ENCODE measurements around the gene ELMO1. TPM values are rescaled to one million over a fixed set of nuclear protein-coding genes. Genes with fewer than 3 reads are reported as not detected.

The ELMO1 gene
- polyA plus RNA-seq, 1 experiment: not detected

- no peak for DNase-seq (ENCODE audit: low read depth, low spot score)
- H3K9me3 ChIP-seq (ENCODE audit: control insufficient read depth, insufficient read depth, low read length): peaks cover 15% of the 10 kb centered on the region
- H3K27ac ChIP-seq (ENCODE audit: low read depth, low read length): no peak overlapping the region
- POLR2A ChIA-PET: no interaction called here
- CTCF ChIA-PET: no interaction called here
- TF ChIP-seq, protein P1, sequence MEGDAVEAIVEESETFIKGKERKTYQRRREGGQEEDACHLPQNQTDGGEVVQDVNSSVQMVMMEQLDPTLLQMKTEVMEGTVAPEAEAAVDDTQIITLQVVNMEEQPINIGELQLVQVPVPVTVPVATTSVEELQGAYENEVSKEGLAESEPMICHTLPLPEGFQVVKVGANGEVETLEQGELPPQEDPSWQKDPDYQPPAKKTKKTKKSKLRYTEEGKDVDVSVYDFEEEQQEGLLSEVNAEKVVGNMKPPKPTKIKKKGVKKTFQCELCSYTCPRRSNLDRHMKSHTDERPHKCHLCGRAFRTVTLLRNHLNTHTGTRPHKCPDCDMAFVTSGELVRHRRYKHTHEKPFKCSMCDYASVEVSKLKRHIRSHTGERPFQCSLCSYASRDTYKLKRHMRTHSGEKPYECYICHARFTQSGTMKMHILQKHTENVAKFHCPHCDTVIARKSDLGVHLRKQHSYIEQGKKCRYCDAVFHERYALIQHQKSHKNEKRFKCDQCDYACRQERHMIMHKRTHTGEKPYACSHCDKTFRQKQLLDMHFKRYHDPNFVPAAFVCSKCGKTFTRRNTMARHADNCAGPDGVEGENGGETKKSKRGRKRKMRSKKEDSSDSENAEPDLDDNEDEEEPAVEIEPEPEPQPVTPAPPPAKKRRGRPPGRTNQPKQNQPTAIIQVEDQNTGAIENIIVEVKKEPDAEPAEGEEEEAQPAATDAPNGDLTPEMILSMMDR (IDR thresholded peaks at IDR 0.05; ENCODE audit: low read depth, low read length): no peak
- H3K27me3 ChIP-seq (ENCODE audit: control insufficient read depth, insufficient read depth, low read length): no peaks in the 10 kb centered on the region
- no peak overlapping the region for H3K4me3 ChIP-seq (ENCODE audit: low read depth, low read length)
Measured at GRCh38 chr7:37262181-37262580, 186.5 kb downstream of the ELMO1 start.

GRCh38 chr7:37259319-37259821 is 189.3 kb downstream of the ELMO1 start:
- no peak for DNase-seq (ENCODE audit: low read depth, low spot score)
- Histone ChIP-seq H3K27ac (ENCODE audit: low read depth, low read length) (no peak overlapping the region), H3K27me3 (ENCODE audit: control insufficient read depth, insufficient read depth, low read length) (no peaks in the 10 kb centered on the region), H3K9me3 (ENCODE audit: control insufficient read depth, insufficient read depth, low read length) (peaks cover 12% of the 10 kb centered on the region), H3K4me3 (ENCODE audit: low read depth, low read length) (no peak overlapping the region)
- CTCF ChIA-PET: no interaction called here
- POLR2A ChIA-PET: no interaction called here
- TF ChIP-seq, protein P1 (IDR thresholded peaks at IDR 0.05; ENCODE audit: low read depth, low read length): no peak

DNA sequence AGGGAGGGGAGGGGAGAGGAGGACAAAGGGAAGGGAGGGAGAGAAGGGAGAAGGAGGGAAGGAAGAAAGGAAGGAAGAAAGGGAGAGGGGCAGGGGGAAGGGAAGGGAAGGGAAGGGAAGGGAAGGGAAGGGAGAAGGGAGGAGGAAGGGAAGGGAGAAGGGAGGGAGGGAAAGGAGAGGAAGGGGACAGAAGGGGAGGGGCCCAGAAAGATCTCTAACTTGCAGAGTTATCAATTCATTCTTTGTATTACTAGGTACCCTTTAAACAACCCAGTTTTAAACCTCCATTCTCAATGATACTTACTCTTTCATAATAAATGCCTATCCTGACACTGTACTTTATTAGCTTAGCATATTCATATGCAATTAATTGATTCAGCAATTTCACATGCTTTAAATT is 192.0 kb downstream of the ELMO1 start:
- H3K9me3 ChIP-seq (ENCODE audit: control insufficient read depth, insufficient read depth, low read length): peaks cover 5% of the 10 kb centered on the region
- no peak for DNase-seq (ENCODE audit: low read depth, low spot score)
- no peak overlapping the region for H3K4me3 ChIP-seq (ENCODE audit: low read depth, low read length)
- no peak overlapping the region for H3K27ac ChIP-seq (ENCODE audit: low read depth, low read length)
- POLR2A ChIA-PET: no interaction called here
- CTCF ChIA-PET: no interaction called here
- H3K27me3 ChIP-seq (ENCODE audit: control insufficient read depth, insufficient read depth, low read length): no peaks in the 10 kb centered on the region
- TF ChIP-seq, protein P1 (IDR thresholded peaks at IDR 0.05; ENCODE audit: low read depth, low read length): no peak

DNA sequence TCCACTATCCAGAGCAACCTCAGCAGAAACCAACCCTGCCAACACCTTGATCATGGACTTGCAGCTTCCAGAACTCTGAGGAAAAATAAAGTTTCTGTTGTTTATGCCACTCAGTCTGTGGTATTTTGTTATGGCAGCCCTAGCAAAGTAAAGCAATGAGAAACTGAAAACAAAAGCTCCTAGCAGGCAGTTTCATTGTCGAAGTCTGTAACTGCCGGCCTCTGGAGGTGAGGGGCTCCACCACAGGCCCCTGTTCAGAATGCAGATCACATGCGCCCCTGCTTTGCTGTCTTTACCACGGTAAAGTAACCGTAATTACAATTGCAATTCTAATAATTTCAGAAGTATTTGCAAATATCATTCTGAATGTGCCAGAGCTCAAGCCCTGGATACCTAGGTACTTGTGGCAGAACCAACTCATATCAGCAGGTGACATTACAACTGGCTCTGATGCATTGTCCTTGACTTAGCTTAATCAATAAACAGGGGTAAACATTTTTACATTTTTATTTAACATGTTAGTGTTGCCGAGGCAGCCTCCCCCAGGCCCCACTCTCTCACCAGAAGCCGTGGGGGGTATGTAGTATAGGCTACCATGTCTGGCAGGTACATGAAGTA is 193.2 kb downstream of the ELMO1 start:
- Histone ChIP-seq H3K27me3 (ENCODE audit: control insufficient read depth, insufficient read depth, low read length) (no peaks in the 10 kb centered on the region), H3K27ac (ENCODE audit: low read depth, low read length) (no peak overlapping the region), H3K4me3 (ENCODE audit: low read depth, low read length) (no peak overlapping the region), H3K9me3 (ENCODE audit: control insufficient read depth, insufficient read depth, low read length) (peaks cover 4% of the 10 kb centered on the region)
- DNase-seq (ENCODE audit: low read depth, low spot score): no peak
- TF ChIP-seq, protein P1 (IDR thresholded peaks at IDR 0.05; ENCODE audit: low read depth, low read length): no peak
- CTCF ChIA-PET: no interaction called here
- POLR2A ChIA-PET: no interaction called here

DNA sequence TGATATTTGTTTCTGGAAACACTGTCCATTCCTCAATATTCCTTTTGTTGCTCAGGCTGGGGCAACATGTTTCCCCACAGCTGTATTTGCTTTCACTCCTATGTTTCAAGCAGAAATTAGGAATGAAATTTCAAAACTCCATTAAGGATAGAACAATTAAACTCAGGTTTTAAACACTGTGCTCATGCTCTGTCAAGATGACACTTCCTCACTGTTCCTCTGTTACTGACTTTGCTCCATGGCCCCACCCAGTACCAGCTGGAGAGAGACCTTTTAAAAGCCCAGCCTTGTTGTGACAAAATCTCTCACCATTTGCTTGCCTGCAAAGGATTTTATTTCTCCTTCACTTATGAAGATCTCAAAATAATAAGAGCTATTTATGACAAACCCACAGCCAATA is 197.4 kb downstream of the ELMO1 start:
- DNase-seq (ENCODE audit: low read depth, low spot score): no peak
- Histone ChIP-seq H3K9me3 (ENCODE audit: control insufficient read depth, insufficient read depth, low read length) (peaks cover 4% of the 10 kb centered on the region; the same call in 1 of the 2 replicates), H3K4me3 (ENCODE audit: low read depth, low read length) (no peak overlapping the region), H3K27ac (ENCODE audit: low read depth, low read length) (no peak overlapping the region), H3K27me3 (ENCODE audit: control insufficient read depth, insufficient read depth, low read length) (no peaks in the 10 kb centered on the region)
- POLR2A ChIA-PET: no interaction called here
- CTCF ChIA-PET: no interaction called here
- TF ChIP-seq, protein P1 (IDR thresholded peaks at IDR 0.05; ENCODE audit: low read depth, low read length): no peak
